HepG2 (cell line): Measurements from ENCODE around the gene PCDHGB3. TPM values are rescaled to one million over a fixed set of nuclear protein-coding genes. Genes with fewer than 3 reads are reported as not detected.

Experiments used
- CBX2 ChIP-seq, 2 experiments: fragments of 200-600 bp in 1 of 2; sonication (generic); formaldehyde crosslinking in 1 of 2; IDR thresholded peaks; 2 replicates each; pipeline versions ENCODE4 v1.7.0 to v1.8.1; 2018 to 2022; ENCODE audit warnings: low read depth in 2 of 2, low read length in 1 of 2, mild to moderate bottlenecking in 1 of 2, missing genetic modification reagents in 1 of 2
- CHD4 ChIP-seq: fragments of 200-600 bp; sonication (generic); IDR thresholded peaks from 2 replicates; pipeline ENCODE4 v1.7.0; 2017; ENCODE audit warnings: mild to moderate bottlenecking, low read length, borderline replicate concordance
- DBP ChIP-seq: sonication (generic); formaldehyde crosslinking; IDR thresholded peaks from 2 replicates; pipeline ENCODE4 v1.4.0; 2020; ENCODE audit warnings: missing genetic modification reagents; ENCODE audit errors: not compliant biosample characterization
- DRAP1 ChIP-seq: IDR thresholded peaks from 2 replicates; pipeline ENCODE4 v1.6.1; 2016; ENCODE audit warnings: missing genetic modification reagents, missing compliant biosample characterization
- DZIP1 ChIP-seq: sonication (generic); formaldehyde crosslinking; IDR thresholded peaks from 2 replicates; pipeline ENCODE4 v1.5.0; 2020; ENCODE audit warnings: mild to moderate bottlenecking, missing genetic modification reagents
- FUBP1 ChIP-seq: sonication (generic); formaldehyde crosslinking; IDR thresholded peaks from 2 replicates; pipeline ENCODE4 v1.5.1; 2020; ENCODE audit warnings: missing genetic modification reagents, mild to moderate bottlenecking, borderline replicate concordance
- GPN1 ChIP-seq: sonication (generic); formaldehyde crosslinking; IDR thresholded peaks from 2 replicates; pipeline ENCODE4 v1.5.1; 2020; ENCODE audit warnings: missing genetic modification reagents, borderline replicate concordance
- KDM1A ChIP-seq: IDR thresholded peaks from 2 replicates; pipeline ENCODE4 v1.6.1; 2016; ENCODE audit warnings: missing compliant biosample characterization
- MXD4 ChIP-seq: IDR thresholded peaks from 2 replicates; pipeline ENCODE4 v1.6.1; 2016; ENCODE audit warnings: mild to moderate bottlenecking, missing biosample characterization, missing genetic modification reagents
- NFKB2 ChIP-seq: sonication (generic); formaldehyde crosslinking; IDR thresholded peaks from 2 replicates; pipeline ENCODE4 v1.4.0; 2020; ENCODE audit warnings: missing genetic modification reagents, borderline replicate concordance
- PRPF4 ChIP-seq: fragments of 200-400 bp; formaldehyde crosslinking; IDR thresholded peaks from 2 replicates; pipeline ENCODE4 v1.6.1; 2016; ENCODE audit warnings: low read length, low read depth; ENCODE audit not compliant: poor library complexity, severe bottlenecking
- SMARCC2 ChIP-seq: fragments of 450-650 bp; IDR thresholded peaks from 2 replicates; pipeline ENCODE4 v1.6.1; 2017; ENCODE audit warnings: antibody characterized with exemption, mild to moderate bottlenecking
- SNAI1 ChIP-seq: sonication (generic); formaldehyde crosslinking; IDR thresholded peaks from 2 replicates; pipeline ENCODE4 v1.5.0; 2020; ENCODE audit warnings: mild to moderate bottlenecking, missing genetic modification reagents, borderline replicate concordance
- TCF7 ChIP-seq: sonication (generic); IDR thresholded peaks from 2 replicates; pipeline ENCODE4 v1.6.1; 2016; ENCODE audit warnings: antibody characterized with exemption, low read depth
- ZBTB3 ChIP-seq: sonication (generic); formaldehyde crosslinking; IDR thresholded peaks from 2 replicates; pipeline ENCODE4 v1.4.0; 2020; ENCODE audit warnings: low read depth, mild to moderate bottlenecking, moderate library complexity, missing genetic modification reagents, borderline replicate concordance
- ZNF205 ChIP-seq: IDR thresholded peaks from 2 replicates; pipeline ENCODE4 v1.6.1; 2018; ENCODE audit warnings: missing biosample characterization, missing genetic modification reagents
- ZNF292 ChIP-seq: sonication (generic); formaldehyde crosslinking; IDR thresholded peaks from 2 replicates; pipeline ENCODE4 v1.8.1; 2022; ENCODE audit warnings: mild to moderate bottlenecking, low read depth, missing genetic modification reagents, borderline replicate concordance
- ZNF556 ChIP-seq: sonication (generic); formaldehyde crosslinking; IDR thresholded peaks from 2 replicates; pipeline ENCODE4 v1.4.0; 2020; ENCODE audit warnings: mild to moderate bottlenecking, missing genetic modification reagents, borderline replicate concordance
- ZNF563 ChIP-seq: sonication (generic); formaldehyde crosslinking; IDR thresholded peaks from 2 replicates; pipeline ENCODE4 v1.8.0; 2022; ENCODE audit warnings: mild to moderate bottlenecking, moderate library complexity, missing genetic modification reagents
- ZNF605 ChIP-seq: sonication (generic); formaldehyde crosslinking; IDR thresholded peaks from 2 replicates; pipeline ENCODE4 v1.8.0; 2022; ENCODE audit warnings: mild to moderate bottlenecking, missing genetic modification reagents
- ZNF761 ChIP-seq: sonication (generic); formaldehyde crosslinking; conservative IDR thresholded peaks from 2 replicates; pipeline ENCODE4 v1.4.0; 2020; ENCODE audit warnings: mild to moderate bottlenecking, missing genetic modification reagents
- ZSCAN22 ChIP-seq: sonication (generic); formaldehyde crosslinking; IDR thresholded peaks from 2 replicates; pipeline ENCODE4 v1.4.0; 2020; ENCODE audit warnings: mild to moderate bottlenecking, missing genetic modification reagents
- ZZZ3 ChIP-seq: sonication (generic); formaldehyde crosslinking; IDR thresholded peaks from 2 replicates; pipeline ENCODE4 v1.4.0; 2020; ENCODE audit warnings: missing genetic modification reagents, mild to moderate bottlenecking, borderline replicate concordance
- polyA plus RNA-seq, 8 experiments: library from polyadenylated mRNA; depleted of rRNA in 3 of 8; stranded (reverse) in 7 of 8; unstranded in 1 of 8; fragments of >200 nt; fragmentation: Illumina TruSeq in 4 of 8; extraction: Trizol in 4 of 8; gene quantifications; 2 replicates each; pipeline versions ENCODE4 v1.2.1 to v1.2.3, GENCODE V29; 2011 to 2016; ENCODE audit warnings: low read depth in 4 of 8, missing spikeins in 1 of 8, mixed read lengths in 1 of 8; ENCODE audit not compliant: insufficient read depth in 1 of 8
- total RNA-seq, 5 experiments: library from RNA; depleted of rRNA; stranded (reverse); fragments of >200 nt; fragmentation: Illumina TruSeq; extraction: Trizol; gene quantifications; 2 replicates each; pipeline ENCODE4 v1.2.3, GENCODE V29; 2016; ENCODE audit warnings: low read depth in 1 of 5

The PCDHGB3 gene
- total and polyA plus RNA-seq, 2 of the 13 experiments (the other 11 are each of a cell fraction or from before 2014, with no cell fraction given), result 0.40 to 0.44 TPM

GRCh38 chr5:141330299-141331080 is 39.6 kb upstream of the PCDHGB3 start, which contains the start of gene PCDHGA1 (continued):
- TF ChIP-seq CHD4 (no peak), ZZZ3 (CRISPR knock-in tag) (no peak), TCF7 (no peak), SNAI1 (CRISPR knock-in tag) (no peak), FUBP1 (no peak), ZSCAN22 (CRISPR knock-in tag) (no peak), ZNF761 (CRISPR knock-in tag) (no peak), DZIP1 (CRISPR knock-in tag) (no peak), CBX2 (IDR thresholded peaks at IDR 0.05; ENCODE audit: low read depth, low read length) (no peak), CBX2 (CRISPR knock-in tag; IDR thresholded peaks at IDR 0.05; ENCODE audit: low read depth) (no peak), ZNF563 (CRISPR knock-in tag) (no peak), ZNF605 (0 out of 2 replicates have a peak, but pooled peaks have one; percentile 55), KDM1A (CRISPR knock-in tag) (no peak), ZBTB3 (CRISPR knock-in tag) (no peak), DBP (no peak), GPN1 (CRISPR knock-in tag) (no peak), DRAP1 (no peak), ZNF556 (CRISPR knock-in tag) (peak; percentile 21; the same call in 1 of the 2 replicates), PRPF4 (no peak), ZNF205 (no peak), ZNF292 (CRISPR knock-in tag) (no peak), SMARCC2 (no peak), NFKB2 (CRISPR knock-in tag) (no peak), MXD4 (CRISPR knock-in tag) (no peak)
